ENCODE results near the gene GLB1L2.

Gene GLB1L2

GRCh38 chr11:134388590-134388989, 56.8 kb downstream of the GLB1L2 start:
- no peak for DNase-seq (ENCODE audit: low read depth in 1 of 2, low spot score in 1 of 2)
- Histone ChIP-seq H3K27me3 (ENCODE audit: insufficient read depth, poor library complexity, severe bottlenecking) (no peaks in the 10 kb centered on the region), H3K4me3 (replicated peaks; ENCODE audit: insufficient read depth, low read length) (no peak overlapping the region), H3K27ac (replicated peaks) (no peak overlapping the region)
- TF ChIP-seq POLR2AphosphoS5 (IDR thresholded peaks at IDR 0.05; ENCODE audit: low read depth) (no peak), GABPA (IDR thresholded peaks at IDR 0.05; ENCODE audit: low read depth) (no peak), SPI1 (IDR thresholded peaks at IDR 0.05; ENCODE audit: borderline replicate concordance, low read depth) (no peak), REST (IDR thresholded peaks at IDR 0.05; ENCODE audit: insufficient replicate concordance, low read depth) (no peak)
- TF ChIP-seq, protein P1, sequence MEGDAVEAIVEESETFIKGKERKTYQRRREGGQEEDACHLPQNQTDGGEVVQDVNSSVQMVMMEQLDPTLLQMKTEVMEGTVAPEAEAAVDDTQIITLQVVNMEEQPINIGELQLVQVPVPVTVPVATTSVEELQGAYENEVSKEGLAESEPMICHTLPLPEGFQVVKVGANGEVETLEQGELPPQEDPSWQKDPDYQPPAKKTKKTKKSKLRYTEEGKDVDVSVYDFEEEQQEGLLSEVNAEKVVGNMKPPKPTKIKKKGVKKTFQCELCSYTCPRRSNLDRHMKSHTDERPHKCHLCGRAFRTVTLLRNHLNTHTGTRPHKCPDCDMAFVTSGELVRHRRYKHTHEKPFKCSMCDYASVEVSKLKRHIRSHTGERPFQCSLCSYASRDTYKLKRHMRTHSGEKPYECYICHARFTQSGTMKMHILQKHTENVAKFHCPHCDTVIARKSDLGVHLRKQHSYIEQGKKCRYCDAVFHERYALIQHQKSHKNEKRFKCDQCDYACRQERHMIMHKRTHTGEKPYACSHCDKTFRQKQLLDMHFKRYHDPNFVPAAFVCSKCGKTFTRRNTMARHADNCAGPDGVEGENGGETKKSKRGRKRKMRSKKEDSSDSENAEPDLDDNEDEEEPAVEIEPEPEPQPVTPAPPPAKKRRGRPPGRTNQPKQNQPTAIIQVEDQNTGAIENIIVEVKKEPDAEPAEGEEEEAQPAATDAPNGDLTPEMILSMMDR (IDR thresholded peaks at IDR 0.05; ENCODE audit: insufficient read depth, low read length): no peak

DNA sequence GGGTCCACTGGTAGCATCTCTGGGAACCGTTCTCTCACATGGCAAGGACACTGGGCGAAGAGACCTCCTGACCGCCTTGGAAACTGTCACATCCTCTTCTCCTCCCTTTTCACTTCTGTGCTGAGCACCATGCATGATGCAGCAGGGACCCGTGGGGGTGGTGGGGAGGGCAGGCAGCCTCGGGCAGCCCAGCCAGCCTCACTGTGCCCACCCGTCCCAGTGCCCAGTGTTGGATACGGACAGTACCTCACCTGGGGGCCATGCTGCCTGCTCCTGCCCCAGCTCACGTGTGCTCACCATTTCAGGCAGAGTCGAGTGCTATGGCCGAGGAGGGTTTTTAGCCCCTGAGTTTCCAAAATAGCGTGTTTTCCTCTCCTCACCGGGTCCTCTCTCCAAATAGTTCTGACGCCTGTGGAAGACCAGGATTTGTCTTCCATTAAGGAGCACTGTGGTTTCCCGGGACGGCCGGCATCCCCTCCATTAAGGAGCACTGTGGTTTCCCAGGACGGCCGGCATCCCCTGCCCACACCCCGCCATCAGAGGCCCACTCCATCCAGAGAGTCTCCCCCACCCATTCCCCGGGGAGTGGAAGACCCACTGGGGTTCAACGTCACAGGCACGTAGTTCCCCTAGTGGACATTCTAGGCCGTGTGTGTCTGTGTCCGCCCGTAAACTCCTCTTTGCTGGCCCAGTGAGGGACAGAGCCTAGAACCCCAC, 57.8 kb downstream of the GLB1L2 start:
- Histone ChIP-seq H3K27ac (replicated peaks) (no peak overlapping the region), H3K27me3 (ENCODE audit: insufficient read depth, poor library complexity, severe bottlenecking) (no peaks in the 10 kb centered on the region), H3K4me3 (replicated peaks; ENCODE audit: insufficient read depth, low read length) (no peak overlapping the region)
- no peak for DNase-seq (ENCODE audit: low read depth in 1 of 2, low spot score in 1 of 2)
- TF ChIP-seq REST (IDR thresholded peaks at IDR 0.05; ENCODE audit: insufficient replicate concordance, low read depth): no peak
- TF ChIP-seq, protein P1 (IDR thresholded peaks at IDR 0.05; ENCODE audit: insufficient read depth, low read length): no peak
- TF ChIP-seq GABPA (IDR thresholded peaks at IDR 0.05; ENCODE audit: low read depth): no peak
- TF ChIP-seq SPI1 (IDR thresholded peaks at IDR 0.05; ENCODE audit: borderline replicate concordance, low read depth): no peak
- TF ChIP-seq POLR2AphosphoS5 (IDR thresholded peaks at IDR 0.05; ENCODE audit: low read depth): no peak

DNA sequence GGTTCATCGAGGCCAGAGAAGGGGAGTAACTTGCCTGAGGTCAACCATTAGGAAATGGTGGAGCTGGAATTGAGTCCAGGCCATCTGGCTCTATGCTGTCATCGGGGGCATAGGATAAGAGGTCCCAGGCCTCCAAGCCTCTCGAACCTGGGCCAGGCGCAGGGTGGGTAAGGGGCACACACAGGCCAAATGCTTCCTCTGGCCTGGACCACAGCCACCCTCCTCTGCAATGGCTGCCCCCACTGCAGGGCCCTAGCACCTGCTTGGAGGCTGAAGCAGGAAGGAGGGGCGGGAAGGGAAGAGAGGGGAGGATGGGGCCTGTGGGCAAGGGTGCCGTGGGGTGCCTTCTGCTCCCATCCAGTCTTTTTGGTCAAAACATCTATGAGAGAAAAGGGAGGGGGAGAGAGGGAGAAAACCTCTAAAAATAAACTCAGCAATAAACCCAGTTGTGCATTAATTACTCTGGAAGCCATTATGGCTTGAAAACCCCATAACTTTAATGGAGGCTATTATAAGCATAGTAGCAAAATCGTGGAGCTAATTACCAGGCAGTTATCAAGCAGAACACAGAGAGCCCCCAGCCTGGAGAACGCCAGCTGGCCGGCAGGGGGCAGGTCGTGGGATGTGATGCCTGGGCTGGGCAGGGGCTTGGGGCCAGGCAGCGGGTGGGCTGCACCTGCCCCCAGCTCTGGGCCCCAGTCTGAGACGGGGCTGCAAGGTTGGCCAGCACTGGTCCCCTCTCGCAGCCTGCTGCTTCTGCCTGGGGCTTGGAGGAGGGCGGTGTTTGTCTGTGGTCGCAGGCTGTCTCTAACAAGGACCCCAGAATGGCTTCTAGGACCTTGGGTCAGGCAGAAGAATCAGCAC, 59.1 kb downstream of the GLB1L2 start:
- no peaks in the 10 kb centered on the region for H3K27me3 ChIP-seq (ENCODE audit: insufficient read depth, poor library complexity, severe bottlenecking)
- no peak overlapping the region for H3K27ac ChIP-seq (replicated peaks)
- H3K4me3 ChIP-seq (replicated peaks; ENCODE audit: insufficient read depth, low read length): no peak overlapping the region
- DNase-seq (ENCODE audit: low read depth in 1 of 2, low spot score in 1 of 2): no peak
- TF ChIP-seq GABPA (IDR thresholded peaks at IDR 0.05; ENCODE audit: low read depth): no peak
- TF ChIP-seq POLR2AphosphoS5 (IDR thresholded peaks at IDR 0.05; ENCODE audit: low read depth): no peak
- TF ChIP-seq SPI1 (IDR thresholded peaks at IDR 0.05; ENCODE audit: borderline replicate concordance, low read depth): no peak
- no peak for TF ChIP-seq REST (IDR thresholded peaks at IDR 0.05; ENCODE audit: insufficient replicate concordance, low read depth)
- TF ChIP-seq, protein P1 (IDR thresholded peaks at IDR 0.05; ENCODE audit: insufficient read depth, low read length): no peak
